ENCODE results near the gene PRKCH. TPM values are rescaled to one million over a fixed set of nuclear protein-coding genes. Genes with fewer than 3 reads are reported as not detected.
A peak's percentile ranks its signal among the peaks of the same experiment; 100 is the strongest.

The PRKCH gene
- total RNA-seq, 1 experiment from 2014 or later, result 170 TPM

- Histone ChIP-seq H3K4me2 (ENCODE audit: low read length) (peak overlapping the region; percentile 68), H3K4me3 (ENCODE audit: low read length) (no peak overlapping the region), H3K4me1 (ENCODE audit: insufficient read depth, low read length) (peaks cover 97% of the 10 kb centered on the region), H3K9me3 (ENCODE audit: low read length) (no peaks in the 10 kb centered on the region), H3K36me3 (ENCODE audit: low read depth, low read length) (no peaks in the 10 kb centered on the region), H3K27me3 (ENCODE audit: low read length) (no peaks in the 10 kb centered on the region), H3K79me2 (ENCODE audit: low read length) (peaks cover 17% of the 10 kb centered on the region), H4K20me1 (ENCODE audit: low read length) (no peaks in the 10 kb centered on the region), H2AFZ (ENCODE audit: low read length) (no peak overlapping the region), H3F3A (ENCODE audit: low read length, unreplicated experiment) (peaks cover 30% of the 10 kb centered on the region), H3K9ac (ENCODE audit: low read length) (peak overlapping the region; percentile 94), H3K27ac (ENCODE audit: low read length) (peak overlapping the region; percentile 96), H3K9me2 (replicated peaks; ENCODE audit: low read length) (no peaks in the 10 kb centered on the region)
- POLR2A ChIA-PET (ENCODE audit: unreplicated experiment), result interaction anchor here (0.5 to 1.2 kb wide), 4 partner anchors 13 to 131 kb away, joined by 3 to 4 read pairs (median 3); partner anchors contain the start of gene HIF1A
- BruUV-seq (replicated peaks), result TSS peak; percentile 20
- CTCF ChIA-PET, result interaction anchor here (0.6 to 1.1 kb wide), 3 partner anchors 10 to 27 kb away, joined by 3 to 8 read pairs (median 5); no protein-coding TSS in a partner anchor
- intact Hi-C loops (cut with micrococcal nuclease), result loop anchor here (1.0 to 10.0 kb wide), 3 partner anchors 22 to 441 kb away; no protein-coding TSS in a partner anchor
- no peak for TF ChIP-seq CTCF (conservative IDR thresholded peaks at IDR 0.05; ENCODE audit: low read depth, low read length)
- TF ChIP-seq EZH2phosphoT487 (IDR thresholded peaks at IDR 0.05; ENCODE audit: borderline replicate concordance, low read length), result no peak
- TF ChIP-seq EZH2 (IDR thresholded peaks at IDR 0.05; ENCODE audit: low read length, unreplicated experiment), result no peak
- no peak for ATAC-seq
- DNase-seq, result no peak
Measured at GRCh38 chr14:61563880-61564617, 242.7 kb downstream of the PRKCH start.

- POLR2A ChIA-PET (ENCODE audit: unreplicated experiment), result interaction anchor here (0.9 to 1.2 kb wide), 2 partner anchors 27 to 130 kb away, joined by 3 to 4 read pairs; partner anchors contain the start of gene HIF1A
- Histone ChIP-seq H3K9me3 (ENCODE audit: low read length) (no peaks in the 10 kb centered on the region), H3K36me3 (ENCODE audit: low read depth, low read length) (no peaks in the 10 kb centered on the region), H3F3A (ENCODE audit: low read length, unreplicated experiment) (peaks cover 30% of the 10 kb centered on the region), H3K27me3 (ENCODE audit: low read length) (no peaks in the 10 kb centered on the region), H2AFZ (ENCODE audit: low read length) (no peak overlapping the region), H3K9ac (ENCODE audit: low read length) (peak overlapping the region; percentile 94), H3K4me2 (ENCODE audit: low read length) (peak overlapping the region; percentile 68), H3K4me1 (ENCODE audit: insufficient read depth, low read length) (peaks cover 97% of the 10 kb centered on the region), H3K79me2 (ENCODE audit: low read length) (peaks cover 17% of the 10 kb centered on the region), H3K4me3 (ENCODE audit: low read length) (no peak overlapping the region), H4K20me1 (ENCODE audit: low read length) (no peaks in the 10 kb centered on the region), H3K9me2 (replicated peaks; ENCODE audit: low read length) (no peaks in the 10 kb centered on the region), H3K27ac (ENCODE audit: low read length) (peak overlapping the region; percentile 96)
- intact Hi-C loops (cut with micrococcal nuclease), result loop anchor here (1.0 to 10.0 kb wide), 2 partner anchors 22 to 440 kb away; no protein-coding TSS in a partner anchor
- CTCF ChIA-PET, result interaction anchor here (0.6 to 1.1 kb wide), 5 partner anchors 11 to 87 kb away, joined by 3 to 8 read pairs (median 4); no protein-coding TSS in a partner anchor
- TF ChIP-seq CTCF (conservative IDR thresholded peaks at IDR 0.05; ENCODE audit: low read depth, low read length) (no peak), EZH2phosphoT487 (IDR thresholded peaks at IDR 0.05; ENCODE audit: borderline replicate concordance, low read length) (no peak), EZH2 (IDR thresholded peaks at IDR 0.05; ENCODE audit: low read length, unreplicated experiment) (no peak)
- BruUV-seq (replicated peaks), result no TSS peak
- peak; percentile 23 for ATAC-seq
- DNase-seq, result peak; percentile 99
Measured at GRCh38 chr14:61564618-61565091, 243.3 kb downstream of the PRKCH start.
